GM12864 (cell line): Measurements from ENCODE around the gene MUTYH.

Experiments
- DNase-seq: peaks from one replicate; pipeline ENCODE4 v3.0.0-alpha.2; 2011; ENCODE audit warnings: low read depth
- H3K4me3 ChIP-seq: 2 replicates; pipeline ENCODE4 v1.5.1; 2011; ENCODE audit warnings: mild to moderate bottlenecking, low read depth, low read length, control low read depth
- CTCF ChIP-seq: IDR thresholded peaks from 2 replicates; pipeline ENCODE4 v1.5.1; 2011; ENCODE audit warnings: low read depth, mild to moderate bottlenecking, moderate library complexity, low read length, control low read depth, inconsistent platforms; ENCODE audit errors: missing control alignments

Gene MUTYH

GRCh38 chr1:45351508-45351907 lies 11.3 kb upstream of the MUTYH start:
- TF ChIP-seq CTCF, result no peak

GRCh38 chr1:45348966-45349677 lies 8.9 kb upstream of the MUTYH start:
- no peak overlapping the region for H3K4me3 ChIP-seq
- TF ChIP-seq CTCF, result no peak
- no peak for DNase-seq

More at GRCh38 chr1:45351508-45351907, 11.3 kb upstream of the MUTYH start:
- DNase-seq, result no peak
- H3K4me3 ChIP-seq, result no peak overlapping the region

GRCh38 chr1:45348609-45348965 lies 8.3 kb upstream of the MUTYH start:
- H3K4me3 ChIP-seq, result no peak overlapping the region
- DNase-seq, result no peak
- no peak for TF ChIP-seq CTCF

GRCh38 chr1:45348020-45348419 lies 7.8 kb upstream of the MUTYH start:
- no peak for DNase-seq
- no peak for TF ChIP-seq CTCF
- H3K4me3 ChIP-seq, result no peak overlapping the region

GRCh38 chr1:45346473-45346872 lies 6.2 kb upstream of the MUTYH start:
- H3K4me3 ChIP-seq, result no peak overlapping the region
- no peak for TF ChIP-seq CTCF
- DNase-seq, result no peak

GRCh38 chr1:45345014-45345413 lies 4.8 kb upstream of the MUTYH start:
- H3K4me3 ChIP-seq, result no peak overlapping the region
- no peak for TF ChIP-seq CTCF
- no peak for DNase-seq

- no peak for DNase-seq
- H3K4me3 ChIP-seq, result no peak overlapping the region
- no peak for TF ChIP-seq CTCF
These were observed 4.3 kb upstream of the MUTYH start for GRCh38 chr1:45344499-45344898.
